WTC11 (cell line): ENCODE measurements around the gene ZIC2. TPM values are rescaled to one million over a fixed set of nuclear protein-coding genes. Genes with fewer than 3 reads are reported as not detected.

Source experiments
- AFF4 ChIP-seq: sonication (generic); formaldehyde crosslinking; IDR thresholded peaks from 2 replicates; pipeline ENCODE4 v1.8.1; 2023; ENCODE audit warnings: mild to moderate bottlenecking, missing genetic modification reagents, borderline replicate concordance
- ATF1 ChIP-seq: sonication (generic); formaldehyde crosslinking; IDR thresholded peaks from 2 replicates; pipeline ENCODE4 v1.8.1; 2023; ENCODE audit warnings: mild to moderate bottlenecking, moderate library complexity, missing genetic modification reagents
- ATF2 ChIP-seq: sonication (generic); formaldehyde crosslinking; IDR thresholded peaks from 2 replicates; pipeline ENCODE4 v1.8.1; 2022; ENCODE audit warnings: low read depth, missing genetic modification reagents, borderline replicate concordance
- ATF6 ChIP-seq: sonication (generic); formaldehyde crosslinking; IDR thresholded peaks from 2 replicates; pipeline ENCODE4 v1.8.1; 2023; ENCODE audit warnings: mild to moderate bottlenecking, missing genetic modification reagents
- CREM ChIP-seq: sonication (generic); formaldehyde crosslinking; IDR thresholded peaks from 2 replicates; pipeline ENCODE4 v1.8.1; 2022; ENCODE audit warnings: mild to moderate bottlenecking, missing genetic modification reagents, moderate library complexity
- E2F5 ChIP-seq: sonication (generic); formaldehyde crosslinking; IDR thresholded peaks from 2 replicates; pipeline ENCODE4 v1.8.1; 2022; ENCODE audit warnings: mild to moderate bottlenecking, moderate library complexity, missing genetic modification reagents
- EMX1 ChIP-seq: fragments of 250-450 bp; sonication (Bioruptor Pico); IDR thresholded peaks from 2 replicates; pipeline ENCODE4 v1.8.0; 2021; ENCODE audit warnings: mild to moderate bottlenecking
- FOXJ3 ChIP-seq: sonication (generic); formaldehyde crosslinking; IDR thresholded peaks from 2 replicates; pipeline ENCODE4 v1.9.0; 2021; ENCODE audit warnings: missing genetic modification reagents, mild to moderate bottlenecking, borderline replicate concordance
- FOXK1 ChIP-seq: sonication (generic); formaldehyde crosslinking; IDR thresholded peaks from 2 replicates; pipeline ENCODE4 v1.8.0; 2022; ENCODE audit warnings: mild to moderate bottlenecking, moderate library complexity, missing genetic modification reagents
- FOXP1 ChIP-seq: sonication (generic); formaldehyde crosslinking; IDR thresholded peaks from 2 replicates; pipeline ENCODE4 v1.8.0; 2022; ENCODE audit warnings: missing genetic modification reagents, mild to moderate bottlenecking, moderate library complexity, borderline replicate concordance
- HMGA2 ChIP-seq: fragments of 250-450 bp; sonication (Bioruptor Pico); IDR thresholded peaks from 2 replicates; pipeline ENCODE4 v1.4.0; 2021; ENCODE audit warnings: mild to moderate bottlenecking, moderate library complexity
- JUN ChIP-seq: sonication (generic); formaldehyde crosslinking; IDR thresholded peaks from 2 replicates; pipeline ENCODE4 v1.8.0; 2023; ENCODE audit warnings: mild to moderate bottlenecking, missing genetic modification reagents
- KAT7 ChIP-seq: sonication (generic); formaldehyde crosslinking; IDR thresholded peaks from 2 replicates; pipeline ENCODE4 v1.8.1; 2023; ENCODE audit warnings: missing genetic modification reagents, mild to moderate bottlenecking, borderline replicate concordance
- MAX ChIP-seq: sonication (generic); formaldehyde crosslinking; IDR thresholded peaks from 2 replicates; pipeline ENCODE4 v1.8.0; 2022; ENCODE audit warnings: mild to moderate bottlenecking, missing genetic modification reagents
- NFATC4 ChIP-seq: fragments of 250-450 bp; sonication (Bioruptor Pico); IDR thresholded peaks from 2 replicates; pipeline ENCODE4 v1.9.0; 2021; ENCODE audit warnings: mild to moderate bottlenecking
- NFE2L1 ChIP-seq: sonication (generic); formaldehyde crosslinking; IDR thresholded peaks from 2 replicates; pipeline ENCODE4 v1.8.1; 2023; ENCODE audit warnings: missing genetic modification reagents
- NFYB ChIP-seq: sonication (generic); formaldehyde crosslinking; conservative IDR thresholded peaks from 2 replicates; pipeline ENCODE4 v1.8.0; 2022; ENCODE audit warnings: low read depth, missing genetic modification reagents
- NR1H2 ChIP-seq: sonication (generic); formaldehyde crosslinking; IDR thresholded peaks from 2 replicates; pipeline ENCODE4 v1.9.0; 2021; ENCODE audit warnings: mild to moderate bottlenecking, moderate library complexity, missing genetic modification reagents
- PRRX2 ChIP-seq: fragments of 250-450 bp; sonication (Bioruptor Pico); IDR thresholded peaks from 2 replicates; pipeline ENCODE4 v1.8.0; 2021; ENCODE audit warnings: mild to moderate bottlenecking
- TEAD4 ChIP-seq: sonication (generic); formaldehyde crosslinking; IDR thresholded peaks from 2 replicates; pipeline ENCODE4 v1.8.0; 2022; ENCODE audit warnings: mild to moderate bottlenecking, missing genetic modification reagents
- ZNF219 ChIP-seq: sonication (generic); formaldehyde crosslinking; IDR thresholded peaks from 2 replicates; pipeline ENCODE4 v1.8.0; 2023; ENCODE audit warnings: missing genetic modification reagents, mild to moderate bottlenecking, borderline replicate concordance
- ZNF281 ChIP-seq: sonication (generic); formaldehyde crosslinking; IDR thresholded peaks from 2 replicates; pipeline ENCODE4 v1.8.0; 2023; ENCODE audit warnings: mild to moderate bottlenecking, missing genetic modification reagents
- ZNF317 ChIP-seq: sonication (generic); formaldehyde crosslinking; IDR thresholded peaks from 2 replicates; pipeline ENCODE4 v1.8.1; 2023; ENCODE audit warnings: low read depth, mild to moderate bottlenecking, moderate library complexity, missing genetic modification reagents, borderline replicate concordance
- ZNF396 ChIP-seq: fragments of 250-450 bp; sonication (Bioruptor Pico); IDR thresholded peaks from 2 replicates; pipeline ENCODE4 v1.8.0; 2021; ENCODE audit warnings: mild to moderate bottlenecking, moderate library complexity, borderline replicate concordance
- total RNA-seq: library from RNA; stranded (reverse); gene quantifications from 3 replicates; pipeline ENCODE4 v1.2.3, GENCODE V29; 2021
- TF ChIP-seq, protein P1 (sequence below): sonication (generic); formaldehyde crosslinking; conservative IDR thresholded peaks from 2 replicates; pipeline ENCODE4 v1.8.1; 2022; ENCODE audit warnings: mild to moderate bottlenecking, missing genetic modification reagents
- TF ChIP-seq, protein P2 (sequence below): sonication (generic); formaldehyde crosslinking; IDR thresholded peaks from 2 replicates; pipeline ENCODE4 v1.8.1; 2023; ENCODE audit warnings: mild to moderate bottlenecking, missing genetic modification reagents, moderate library complexity
- TF ChIP-seq, protein P3 (sequence below): fragments of 250-450 bp; sonication (Bioruptor Pico); IDR thresholded peaks from 2 replicates; pipeline ENCODE4 v1.8.0; 2021; ENCODE audit warnings: mild to moderate bottlenecking

The ZIC2 gene
- total RNA-seq, 1 experiment from 2014 or later = 344 TPM

GRCh38 chr13:99997702-99998214 lies 16.2 kb downstream of the ZIC2 start (continued):
- TF ChIP-seq NR1H2 (CRISPR knock-in tag) (no peak), AFF4 (CRISPR knock-in tag) (0 out of 2 replicates have a peak, but pooled peaks have one; percentile 27), NFE2L1 (CRISPR knock-in tag) (no peak), PRRX2 (CRISPR knock-in tag) (no peak), CREM (CRISPR knock-in tag) (no peak), MAX (CRISPR knock-in tag) (peak; percentile 26; the same call in 1 of the 2 replicates), ATF6 (CRISPR knock-in tag) (no peak), JUN (CRISPR knock-in tag) (no peak), NFATC4 (CRISPR knock-in tag) (no peak), NFYB (CRISPR knock-in tag) (no peak), ZNF281 (CRISPR knock-in tag) (no peak; the same call in 1 of the 2 replicates), ATF1 (no peak), ZNF317 (no peak), HMGA2 (CRISPR knock-in tag) (no peak), KAT7 (CRISPR knock-in tag) (peak; percentile 55; the same call in 1 of the 2 replicates), EMX1 (CRISPR knock-in tag) (no peak), ZNF396 (CRISPR knock-in tag) (no peak), FOXP1 (CRISPR knock-in tag) (peak; percentile 55; the same call in 1 of the 2 replicates), TEAD4 (CRISPR knock-in tag) (no peak), FOXK1 (CRISPR knock-in tag) (no peak), E2F5 (no peak; the same call in 1 of the 2 replicates), ATF2 (CRISPR knock-in tag) (no peak), ZNF219 (CRISPR knock-in tag) (no peak), FOXJ3 (CRISPR knock-in tag) (no peak)
- TF ChIP-seq, protein P1, sequence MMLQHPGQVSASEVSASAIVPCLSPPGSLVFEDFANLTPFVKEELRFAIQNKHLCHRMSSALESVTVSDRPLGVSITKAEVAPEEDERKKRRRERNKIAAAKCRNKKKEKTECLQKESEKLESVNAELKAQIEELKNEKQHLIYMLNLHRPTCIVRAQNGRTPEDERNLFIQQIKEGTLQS (CRISPR knock-in tag) = no peak
- TF ChIP-seq, protein P2, sequence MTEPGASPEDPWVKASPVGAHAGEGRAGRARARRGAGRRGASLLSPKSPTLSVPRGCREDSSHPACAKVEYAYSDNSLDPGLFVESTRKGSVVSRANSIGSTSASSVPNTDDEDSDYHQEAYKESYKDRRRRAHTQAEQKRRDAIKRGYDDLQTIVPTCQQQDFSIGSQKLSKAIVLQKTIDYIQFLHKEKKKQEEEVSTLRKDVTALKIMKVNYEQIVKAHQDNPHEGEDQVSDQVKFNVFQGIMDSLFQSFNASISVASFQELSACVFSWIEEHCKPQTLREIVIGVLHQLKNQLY = peak; percentile 8; the same call in 1 of the 2 replicates
- TF ChIP-seq, protein P3, sequence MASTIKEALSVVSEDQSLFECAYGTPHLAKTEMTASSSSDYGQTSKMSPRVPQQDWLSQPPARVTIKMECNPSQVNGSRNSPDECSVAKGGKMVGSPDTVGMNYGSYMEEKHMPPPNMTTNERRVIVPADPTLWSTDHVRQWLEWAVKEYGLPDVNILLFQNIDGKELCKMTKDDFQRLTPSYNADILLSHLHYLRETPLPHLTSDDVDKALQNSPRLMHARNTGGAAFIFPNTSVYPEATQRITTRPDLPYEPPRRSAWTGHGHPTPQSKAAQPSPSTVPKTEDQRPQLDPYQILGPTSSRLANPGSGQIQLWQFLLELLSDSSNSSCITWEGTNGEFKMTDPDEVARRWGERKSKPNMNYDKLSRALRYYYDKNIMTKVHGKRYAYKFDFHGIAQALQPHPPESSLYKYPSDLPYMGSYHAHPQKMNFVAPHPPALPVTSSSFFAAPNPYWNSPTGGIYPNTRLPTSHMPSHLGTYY (CRISPR knock-in tag) = no peak
